Measurements from ENCODE around the gene MRPL41.
A peak's percentile ranks its signal among the peaks of the same experiment; 100 is the strongest.
"Not testable (repeated sequence)": the region's sequence is repeated elsewhere in the genome, so short reads cannot be mapped to it uniquely, and the experiment has no call there.

Gene MRPL41

GRCh38 chr9:137552022-137552768 lies 516 bp downstream of the MRPL41 start:
- peak; percentile 5 for DNase-seq (ENCODE audit: low spot score)
- no peak for FAIRE-seq

GRCh38 chr9:137553654-137554053 lies 2.0 kb downstream of the MRPL41 start:
- FAIRE-seq; DNase-seq (ENCODE audit: low spot score): not testable (repeated sequence)

- FAIRE-seq (no peak), DNase-seq (ENCODE audit: low spot score) (no peak)
Measured at GRCh38 chr9:137554349-137554748, 2.7 kb downstream of the MRPL41 start.

- no peak for DNase-seq (ENCODE audit: low spot score)
- no peak for FAIRE-seq
Measured at GRCh38 chr9:137555179-137555578, 3.5 kb downstream of the MRPL41 start.

- FAIRE-seq (no peak), DNase-seq (ENCODE audit: low spot score) (no peak)
Measured at GRCh38 chr9:137556069-137556838, 4.6 kb downstream of the MRPL41 start.

GRCh38 chr9:137558127-137558526 lies 6.4 kb downstream of the MRPL41 start:
- FAIRE-seq: no peak
- DNase-seq (ENCODE audit: low spot score): no peak

GRCh38 chr9:137564134-137564533 lies 12.5 kb downstream of the MRPL41 start:
- DNase-seq (ENCODE audit: low spot score): no peak
- FAIRE-seq: no peak

- DNase-seq (ENCODE audit: low spot score) (no peak), FAIRE-seq (no peak)
Measured at GRCh38 chr9:137564817-137565411, 13.2 kb downstream of the MRPL41 start.

GRCh38 chr9:137568445-137568844 lies 16.8 kb downstream of the MRPL41 start:
- not testable (repeated sequence) for DNase-seq (ENCODE audit: low spot score); FAIRE-seq

GRCh38 chr9:137569609-137570203 lies 18.0 kb downstream of the MRPL41 start:
- FAIRE-seq: no peak
- no peak for DNase-seq (ENCODE audit: low spot score)

GRCh38 chr9:137570566-137570965 lies 18.9 kb downstream of the MRPL41 start:
- no peak for DNase-seq (ENCODE audit: low spot score)
- FAIRE-seq: no peak

- no peak for DNase-seq (ENCODE audit: low spot score)
- FAIRE-seq: no peak
Measured at GRCh38 chr9:137574192-137574591, 22.5 kb downstream of the MRPL41 start.

GRCh38 chr9:137575364-137575715 lies 23.7 kb downstream of the MRPL41 start:
- no peak for DNase-seq (ENCODE audit: low spot score)
- FAIRE-seq: no peak

GRCh38 chr9:137575716-137576411 lies 24.2 kb downstream of the MRPL41 start:
- DNase-seq (ENCODE audit: low spot score) (no peak), FAIRE-seq (no peak)

GRCh38 chr9:137578518-137579258 lies 27.0 kb downstream of the MRPL41 start, which contains the start of gene DPH7:
Gene DPH7, minus strand, starts transcription at chr9:137578925. Its CDS starts 148 bp downstream, at chr9:137578777.
- DNase-seq (ENCODE audit: low spot score): peak; percentile 77
- FAIRE-seq: no peak

GRCh38 chr9:137579259-137579604 lies 27.6 kb downstream of the MRPL41 start:
- DNase-seq (ENCODE audit: low spot score) (no peak), FAIRE-seq (no peak)

- DNase-seq (ENCODE audit: low spot score): no peak
- no peak for FAIRE-seq
Measured at GRCh38 chr9:137580209-137580953, 28.7 kb downstream of the MRPL41 start.

GRCh38 chr9:137580954-137581322 lies 29.3 kb downstream of the MRPL41 start:
- FAIRE-seq: no peak
- no peak for DNase-seq (ENCODE audit: low spot score)

- DNase-seq (ENCODE audit: low spot score) (no peak), FAIRE-seq (no peak)
Measured at GRCh38 chr9:137581361-137582285, 29.9 kb downstream of the MRPL41 start.

Measured in RCC 7860 (cell line).